KG1 (cell line): ENCODE results near the gene SMARCD3.

Experiments used
- DNase-seq: peaks from one replicate; lab custom pipeline; 2025; lab: John Stamatoyannopoulos, UW

Gene SMARCD3

GRCh38 chr7:151272877-151273276 lies 24.4 kb upstream of the SMARCD3 start:
- DNase-seq = no peak

GRCh38 chr7:151272405-151272804 lies 23.9 kb upstream of the SMARCD3 start:
- DNase-seq = no peak

DNA sequence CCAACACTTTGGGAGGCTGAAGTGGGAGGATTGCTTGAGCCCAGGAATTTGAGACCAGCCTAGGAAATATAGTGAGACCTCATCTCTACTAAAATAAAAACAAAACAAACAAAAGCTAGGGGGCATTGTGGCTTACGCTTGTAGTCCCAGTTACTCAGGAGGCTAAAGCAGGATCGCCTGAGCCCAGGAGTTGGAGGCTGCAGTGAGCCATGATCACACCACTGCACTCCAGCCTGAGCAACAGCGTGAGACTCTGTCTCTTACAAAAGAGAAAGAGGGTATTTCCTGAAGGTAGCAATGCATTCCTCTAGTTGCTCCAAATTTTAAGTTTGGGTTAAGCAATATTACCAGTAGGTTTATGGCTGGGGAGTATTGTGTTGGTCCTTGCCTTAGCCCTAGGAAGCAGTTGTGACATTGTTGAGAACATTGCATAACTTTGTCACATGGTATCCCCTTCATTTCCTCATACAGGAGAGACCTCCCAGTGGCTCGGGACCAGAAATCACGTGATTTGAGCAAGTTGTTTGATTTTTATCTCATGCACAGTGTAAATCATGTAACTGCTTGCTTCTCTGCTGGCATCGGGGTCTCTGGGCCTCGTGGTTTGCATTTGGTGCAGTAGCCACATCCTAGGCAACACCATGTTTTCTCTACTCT lies 23.3 kb upstream of the SMARCD3 start:
- DNase-seq = peak; percentile 84

DNA sequence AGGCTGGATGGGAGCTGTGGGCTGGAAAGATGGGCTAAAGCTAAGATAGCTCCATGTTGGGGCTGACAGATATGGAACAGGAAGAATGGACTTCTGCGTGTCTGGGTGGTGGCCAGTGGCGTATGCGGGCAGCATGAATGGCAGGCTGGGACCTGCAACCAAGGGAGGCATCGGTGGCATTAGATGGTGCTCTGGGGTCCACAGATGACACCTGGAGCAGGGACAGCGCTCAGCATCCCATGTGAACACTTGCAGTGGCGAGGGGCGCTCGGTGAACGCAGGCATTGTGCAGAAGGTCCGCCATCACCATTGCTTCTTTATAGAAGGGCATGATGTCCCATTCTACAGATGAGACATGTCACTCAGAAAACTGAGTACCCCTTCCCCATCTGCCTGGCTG lies 21.0 kb upstream of the SMARCD3 start:
- no peak for DNase-seq

DNA sequence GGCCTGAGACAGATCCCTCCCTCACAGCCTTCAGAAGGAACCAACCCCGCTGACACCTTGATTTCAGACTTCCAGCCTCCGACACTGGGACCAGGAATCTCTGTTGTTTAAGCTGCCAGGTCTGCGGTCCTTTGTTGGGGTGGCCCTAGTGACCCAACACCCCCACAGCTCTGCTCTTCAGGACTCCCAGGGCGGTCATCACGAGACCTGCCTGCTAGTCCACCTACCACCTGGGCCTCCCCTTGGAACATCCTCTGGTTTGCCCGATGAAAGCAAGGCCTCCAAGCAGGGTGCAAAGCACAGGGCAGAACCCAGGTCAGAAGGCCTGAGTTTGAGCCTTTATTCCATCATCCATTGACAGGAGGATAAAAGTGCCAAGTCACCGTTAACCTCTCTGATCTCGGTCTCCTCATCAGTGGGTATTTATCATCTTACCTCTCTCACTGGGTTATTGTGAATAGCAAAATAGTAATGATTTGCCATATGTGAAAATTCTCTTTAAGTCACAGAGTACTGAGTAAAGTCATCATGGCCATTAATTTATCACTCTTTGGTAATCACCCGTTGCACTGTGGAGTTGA lies 16.9 kb upstream of the SMARCD3 start:
- no peak for DNase-seq

GRCh38 chr7:151264615-151265014 lies 16.1 kb upstream of the SMARCD3 start:
- no peak for DNase-seq

DNA sequence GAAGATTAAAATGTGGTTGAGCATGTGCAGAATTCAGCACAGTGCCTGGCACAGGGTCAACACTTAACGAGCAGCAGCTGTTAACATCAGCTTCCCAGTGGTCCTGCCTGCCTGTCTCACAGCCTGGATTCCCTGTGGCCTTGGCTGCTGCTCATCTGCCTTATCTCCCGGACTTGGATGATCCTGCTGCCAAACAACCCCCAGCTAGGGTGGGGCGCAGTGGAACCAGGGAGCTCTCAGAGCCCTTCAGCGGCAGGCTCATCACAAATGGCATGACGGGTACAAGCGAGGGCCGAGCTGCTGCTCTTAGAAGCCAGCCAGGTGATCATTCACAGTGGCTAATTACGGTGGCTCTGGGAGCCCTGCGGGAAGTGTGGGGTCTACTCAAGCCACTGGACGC lies 13.0 kb upstream of the SMARCD3 start:
- no peak for DNase-seq

DNA sequence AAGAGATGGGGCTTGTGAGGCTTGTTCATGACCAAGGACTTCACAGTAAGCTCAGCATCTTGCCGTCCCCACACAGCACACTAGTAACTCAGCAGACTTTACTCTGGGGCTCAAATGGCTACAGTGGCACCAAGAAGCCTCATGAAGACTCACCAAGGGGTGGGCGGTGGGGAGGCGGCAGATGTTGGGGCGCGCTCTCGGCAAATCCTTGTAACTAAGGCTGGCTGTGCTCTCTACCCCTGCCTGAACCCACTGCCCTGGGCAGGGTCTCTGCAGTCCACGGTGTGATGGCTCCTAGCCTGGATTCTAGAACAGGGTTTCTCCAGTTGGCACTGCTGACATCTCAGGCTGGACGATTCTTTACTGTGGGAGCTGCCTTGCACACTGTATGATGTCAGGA lies 12.4 kb upstream of the SMARCD3 start:
- DNase-seq = no peak

DNA sequence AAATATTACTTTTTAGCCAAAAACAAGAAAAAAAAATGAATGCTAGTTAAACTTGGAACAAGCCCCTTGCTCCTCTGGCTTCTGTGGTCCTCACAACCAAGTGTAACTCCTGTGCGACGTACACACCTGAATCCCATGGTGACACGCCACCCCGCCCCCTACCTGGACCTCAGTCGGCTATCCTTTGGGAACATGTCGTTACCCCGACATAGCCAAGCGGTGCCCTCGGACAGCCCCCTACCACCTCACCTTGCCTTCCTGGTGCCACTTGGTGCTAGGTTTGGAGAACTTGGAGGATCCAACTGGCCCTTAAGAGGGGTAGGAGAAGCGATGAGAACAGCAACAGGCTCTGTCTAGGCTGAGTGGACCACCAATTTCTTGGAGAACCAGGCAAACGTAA lies 12.0 kb upstream of the SMARCD3 start:
- DNase-seq = no peak

- no peak for DNase-seq
Observed at GRCh38 chr7:151257990-151258389, 9.5 kb upstream of the SMARCD3 start.

DNA sequence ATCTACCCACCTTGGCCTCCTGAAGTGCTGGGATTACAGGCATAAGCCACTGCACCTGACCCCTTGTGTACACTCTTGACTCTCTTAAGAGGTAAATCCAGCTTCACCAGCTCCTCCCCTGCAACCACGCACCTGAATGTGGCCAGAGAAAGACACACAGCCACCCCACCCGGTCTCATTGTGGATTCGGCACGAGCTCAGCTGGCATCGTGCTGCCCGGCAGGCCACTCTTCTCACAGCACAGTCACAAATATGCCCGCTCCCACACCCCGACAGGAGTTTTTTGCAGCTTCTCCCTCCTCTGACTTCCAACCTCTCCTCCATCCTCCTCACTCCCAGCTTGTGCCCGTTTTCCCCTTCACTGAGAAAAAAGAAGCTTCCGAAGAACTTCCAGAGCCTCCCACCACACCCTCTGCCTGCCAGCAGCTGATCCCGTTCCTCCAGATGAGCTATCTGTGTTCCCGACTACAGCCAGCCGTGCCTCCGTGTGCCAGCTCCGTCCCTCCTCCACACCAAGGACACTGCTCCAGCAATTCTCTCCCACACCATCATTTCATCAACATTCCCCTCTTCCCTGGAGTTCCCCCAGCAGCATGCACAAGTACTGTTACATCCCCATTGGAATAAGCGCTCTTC lies 8.0 kb upstream of the SMARCD3 start:
- DNase-seq = no peak

DNA sequence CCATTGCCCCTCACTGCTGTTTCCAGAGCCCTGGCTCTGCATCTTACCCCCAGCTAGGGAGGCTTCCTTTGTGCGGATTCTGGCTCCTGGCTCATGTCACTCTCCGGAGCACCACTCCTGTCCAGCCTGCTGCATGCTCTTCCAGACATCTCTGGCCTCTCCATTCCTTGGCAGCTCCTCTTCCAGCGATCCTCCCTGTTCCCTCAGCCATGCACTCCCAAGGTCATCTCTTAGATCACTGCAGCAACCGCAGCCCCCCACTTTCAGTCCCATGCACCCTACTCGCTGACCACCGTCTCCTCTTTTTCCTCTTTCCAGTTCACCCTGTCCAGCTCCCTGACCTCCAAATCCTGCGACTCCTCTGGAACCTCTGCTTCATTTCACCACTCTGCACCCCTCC lies 6.9 kb upstream of the SMARCD3 start:
- no peak for DNase-seq

GRCh38 chr7:151254851-151255250 lies 6.4 kb upstream of the SMARCD3 start:
- no peak for DNase-seq

- DNase-seq = no peak
Observed at GRCh38 chr7:151254316-151254715, 5.8 kb upstream of the SMARCD3 start.

DNA sequence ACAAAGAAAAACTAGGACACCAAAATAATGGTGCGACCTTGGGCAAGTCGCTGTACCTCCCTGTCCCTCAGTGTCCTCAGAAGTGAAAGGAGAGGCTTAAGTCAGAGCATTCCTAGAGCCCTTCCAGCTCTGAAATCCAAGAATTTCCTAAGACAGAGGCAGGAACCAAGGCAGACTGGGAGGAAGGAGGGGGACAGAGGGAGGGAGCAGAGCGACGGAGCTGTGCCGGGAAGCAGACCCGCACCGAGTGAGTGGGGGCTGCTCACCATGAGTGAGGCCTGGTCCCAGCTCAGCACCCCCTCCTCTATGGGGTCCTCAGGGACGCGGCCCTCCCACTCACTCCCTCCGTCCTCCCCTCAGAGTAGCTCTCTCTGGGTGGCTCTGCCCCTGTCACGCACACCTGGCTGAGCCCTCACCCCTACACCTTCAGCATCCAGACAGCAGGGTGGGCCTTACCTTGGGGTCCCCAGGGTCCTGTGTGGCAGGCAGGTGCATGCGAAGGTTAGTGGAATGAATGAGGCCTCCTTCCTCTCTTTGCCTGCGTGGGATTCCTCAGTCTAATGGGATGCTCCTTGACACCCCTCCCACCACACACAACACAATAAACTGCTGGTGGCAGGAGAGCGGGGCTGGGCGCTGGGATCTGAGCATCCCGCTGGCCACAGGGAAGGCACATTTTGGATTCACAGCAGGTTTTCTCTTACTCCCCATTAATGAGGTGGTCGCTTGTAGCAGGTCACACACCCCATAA lies 4.6 kb upstream of the SMARCD3 start:
- no peak for DNase-seq

- no peak for DNase-seq
Observed at GRCh38 chr7:151252561-151252835, 4.0 kb upstream of the SMARCD3 start.

DNA sequence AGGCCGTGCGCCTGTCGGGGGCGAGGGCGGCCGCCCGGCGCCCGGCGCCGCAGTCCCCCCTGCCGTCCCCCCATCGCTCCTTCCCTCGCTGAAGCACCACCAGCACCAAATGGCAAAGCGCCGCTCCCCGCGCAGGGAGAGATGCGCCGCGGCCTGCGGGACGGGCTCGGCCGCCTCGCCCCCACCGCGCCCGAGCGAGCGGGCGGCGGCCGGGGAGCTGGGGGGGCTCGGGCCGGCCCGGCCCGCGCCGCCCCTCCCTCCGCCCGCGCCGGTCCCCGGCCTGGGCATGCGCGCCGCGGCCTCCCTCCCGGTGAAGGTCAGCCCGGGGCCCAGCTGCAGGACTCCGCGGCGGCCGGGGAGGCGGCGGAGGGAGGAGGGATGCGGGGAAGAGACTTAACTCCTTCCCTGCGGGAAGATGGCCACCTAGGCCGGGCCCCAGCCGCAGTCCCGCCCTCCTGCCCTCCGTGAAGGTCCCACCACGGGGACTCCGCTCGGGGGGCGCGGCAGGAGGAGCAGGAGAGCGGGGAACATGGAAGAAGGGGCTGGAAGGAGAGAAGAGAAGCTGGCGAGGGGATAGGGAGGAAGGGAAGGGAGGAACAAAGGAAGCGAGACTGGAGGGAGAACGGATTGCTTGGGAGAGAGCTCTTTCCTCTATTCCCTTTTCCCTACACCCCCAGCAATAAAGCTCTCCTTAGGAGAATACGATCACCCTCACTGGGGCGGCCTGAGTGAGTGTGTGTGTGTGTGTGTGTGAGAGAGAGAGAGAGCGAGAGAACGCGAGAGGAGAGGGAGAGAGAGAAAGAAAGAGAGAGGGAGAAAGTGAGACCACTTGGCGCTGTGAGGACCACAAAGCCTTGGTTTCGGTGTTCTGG lies 3.4 kb upstream of the SMARCD3 start:
- no peak for DNase-seq

DNA sequence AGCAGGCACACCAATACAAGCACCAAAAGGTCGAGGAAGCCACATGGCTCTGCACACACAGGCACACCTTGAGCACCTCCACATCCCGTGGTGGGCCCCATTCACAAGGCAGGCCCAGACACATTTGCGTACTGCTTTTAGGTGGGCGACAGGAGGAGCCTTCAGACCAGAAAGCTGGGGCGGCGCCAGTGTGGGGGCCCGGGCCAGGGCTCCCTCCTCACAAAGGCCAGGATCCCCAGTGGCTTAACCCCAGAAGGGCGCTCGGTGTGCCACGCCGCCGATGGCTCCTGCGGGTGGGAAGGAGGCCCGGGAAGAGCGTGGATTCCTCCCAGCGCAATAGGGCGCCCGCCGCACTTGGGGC lies 2.8 kb upstream of the SMARCD3 start:
- DNase-seq = no peak

DNA sequence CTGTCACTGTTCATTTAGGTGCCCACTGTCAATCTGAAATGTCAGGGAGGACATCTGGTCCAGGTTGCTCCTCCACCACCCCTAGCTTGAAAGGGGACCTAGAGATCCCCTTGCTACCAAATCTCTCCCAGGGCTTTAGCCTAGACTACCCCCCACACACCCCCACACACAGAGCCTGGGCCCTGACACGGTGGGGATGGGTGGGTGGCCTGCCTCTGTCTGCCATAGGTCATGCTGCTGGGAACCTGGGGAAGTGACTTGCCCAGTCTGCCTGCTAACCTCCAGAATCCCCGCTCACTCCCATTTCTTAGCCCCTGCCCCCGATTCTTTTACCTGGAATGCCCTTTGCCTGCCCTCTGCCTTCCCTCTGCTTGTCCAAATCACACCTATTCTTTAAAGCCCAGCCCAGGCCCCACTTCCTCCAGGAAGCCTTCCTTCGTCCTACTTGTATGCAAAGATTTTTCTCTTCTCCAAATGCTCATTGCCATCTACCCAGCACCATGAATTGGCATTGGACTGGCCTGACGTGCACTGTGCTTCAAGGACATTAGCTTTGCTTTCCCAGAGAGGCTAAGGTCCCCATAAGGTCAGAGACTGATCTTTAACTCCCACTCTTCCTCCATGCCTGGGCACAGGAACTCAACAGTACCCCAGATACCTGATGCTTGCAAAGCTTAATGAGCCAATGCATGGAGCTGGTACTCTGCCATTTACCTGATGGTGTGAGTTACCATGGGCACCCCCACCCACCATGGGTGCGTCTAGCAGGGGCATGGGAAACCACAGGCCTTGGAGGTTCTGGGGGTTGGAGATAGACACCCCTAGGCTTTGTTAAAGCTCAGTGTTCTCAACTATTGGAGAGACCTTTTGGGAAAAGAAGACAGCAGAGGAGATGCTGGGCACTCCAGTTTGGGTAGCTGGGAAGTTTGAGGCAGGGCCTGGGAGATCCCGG lies 2.0 kb upstream of the SMARCD3 start:
- DNase-seq = no peak

- no peak for DNase-seq
Observed at GRCh38 chr7:151249732-151250072, 1.2 kb upstream of the SMARCD3 start.

DNA sequence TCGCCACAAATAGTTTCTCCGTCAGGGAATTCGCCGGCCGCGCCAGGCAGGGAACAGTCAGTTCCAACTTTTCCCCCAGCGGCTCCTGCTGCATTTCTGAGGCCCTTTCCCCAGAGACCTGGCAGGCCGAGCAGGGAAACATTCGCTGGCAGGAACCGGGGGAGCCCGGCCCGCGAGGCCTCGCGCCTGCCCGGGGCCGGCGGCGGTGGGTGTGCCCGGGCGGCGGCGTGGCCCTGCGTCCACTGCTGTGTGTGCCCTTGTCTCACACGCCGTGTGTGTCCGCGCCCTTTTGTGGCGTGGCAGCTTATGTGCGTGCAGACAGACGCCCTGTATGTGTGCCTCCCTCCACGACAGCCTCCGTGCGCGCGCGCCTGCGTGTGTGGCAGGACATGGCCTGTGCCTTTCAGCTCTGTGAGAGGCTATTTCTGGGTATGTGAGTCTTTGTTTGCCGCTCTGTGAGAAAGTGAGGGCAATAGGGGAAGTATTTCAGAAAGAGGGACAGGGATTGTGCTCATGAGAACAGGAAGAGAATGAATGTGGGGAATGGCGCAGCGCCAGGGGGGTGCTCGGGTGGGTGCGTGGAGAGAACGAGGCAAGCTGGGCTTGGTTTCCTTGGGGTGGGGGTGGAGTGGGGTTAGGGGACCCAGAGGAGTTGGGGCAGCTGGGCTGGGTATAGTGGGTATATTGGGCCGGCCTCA lies 689 bp upstream of the SMARCD3 start:
- no peak for DNase-seq
